Esophagus squamous epithelium (tissue), 4 donors: ENCODE results near the gene ZNF585A.
"Not testable (repeated sequence)": the region's sequence is repeated elsewhere in the genome, so short reads cannot be mapped to it uniquely, and the experiment has no call there.

Experiments used
- POLR2A ChIP-seq, 4 donors: fragments of 450-650 bp; IDR thresholded peaks; one replicate each; pipeline ENCODE4 v1.6.1; 2017; ENCODE audit warnings: antibody characterized with exemption in 4 of 4, mild to moderate bottlenecking in 4 of 4, moderate library complexity in 3 of 4
- TF ChIP-seq, protein P1 (sequence below), 6 experiments: fragments of 450-650 bp in 4 of 6; fragments of 200-600 bp in 2 of 6; sonication (generic) in 2 of 6; IDR thresholded peaks; one replicate each; pipeline ENCODE4 v1.5.1; 2016 to 2019; ENCODE audit warnings: antibody characterized with exemption in 6 of 6, mild to moderate bottlenecking in 4 of 6, moderate library complexity in 4 of 6

GRCh38 chr19:37104135-37104534 lies 68.4 kb downstream of the ZNF585A start:
- not testable (repeated sequence) for TF ChIP-seq POLR2A (IDR thresholded peaks at IDR 0.05)
- TF ChIP-seq, protein P1, sequence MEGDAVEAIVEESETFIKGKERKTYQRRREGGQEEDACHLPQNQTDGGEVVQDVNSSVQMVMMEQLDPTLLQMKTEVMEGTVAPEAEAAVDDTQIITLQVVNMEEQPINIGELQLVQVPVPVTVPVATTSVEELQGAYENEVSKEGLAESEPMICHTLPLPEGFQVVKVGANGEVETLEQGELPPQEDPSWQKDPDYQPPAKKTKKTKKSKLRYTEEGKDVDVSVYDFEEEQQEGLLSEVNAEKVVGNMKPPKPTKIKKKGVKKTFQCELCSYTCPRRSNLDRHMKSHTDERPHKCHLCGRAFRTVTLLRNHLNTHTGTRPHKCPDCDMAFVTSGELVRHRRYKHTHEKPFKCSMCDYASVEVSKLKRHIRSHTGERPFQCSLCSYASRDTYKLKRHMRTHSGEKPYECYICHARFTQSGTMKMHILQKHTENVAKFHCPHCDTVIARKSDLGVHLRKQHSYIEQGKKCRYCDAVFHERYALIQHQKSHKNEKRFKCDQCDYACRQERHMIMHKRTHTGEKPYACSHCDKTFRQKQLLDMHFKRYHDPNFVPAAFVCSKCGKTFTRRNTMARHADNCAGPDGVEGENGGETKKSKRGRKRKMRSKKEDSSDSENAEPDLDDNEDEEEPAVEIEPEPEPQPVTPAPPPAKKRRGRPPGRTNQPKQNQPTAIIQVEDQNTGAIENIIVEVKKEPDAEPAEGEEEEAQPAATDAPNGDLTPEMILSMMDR (IDR thresholded peaks at IDR 0.05): not testable (repeated sequence)
